Measurements from ENCODE around the gene PCDHGB3. TPM values are rescaled to one million over a fixed set of nuclear protein-coding genes. Genes with fewer than 3 reads are reported as not detected.
"Not testable (repeated sequence)": the region's sequence is repeated elsewhere in the genome, so short reads cannot be mapped to it uniquely, and the experiment has no call there.

The PCDHGB3 gene
- total RNA-seq, 2 donors from 2014 or later, result 3.9 to 4.6 TPM

DNA sequence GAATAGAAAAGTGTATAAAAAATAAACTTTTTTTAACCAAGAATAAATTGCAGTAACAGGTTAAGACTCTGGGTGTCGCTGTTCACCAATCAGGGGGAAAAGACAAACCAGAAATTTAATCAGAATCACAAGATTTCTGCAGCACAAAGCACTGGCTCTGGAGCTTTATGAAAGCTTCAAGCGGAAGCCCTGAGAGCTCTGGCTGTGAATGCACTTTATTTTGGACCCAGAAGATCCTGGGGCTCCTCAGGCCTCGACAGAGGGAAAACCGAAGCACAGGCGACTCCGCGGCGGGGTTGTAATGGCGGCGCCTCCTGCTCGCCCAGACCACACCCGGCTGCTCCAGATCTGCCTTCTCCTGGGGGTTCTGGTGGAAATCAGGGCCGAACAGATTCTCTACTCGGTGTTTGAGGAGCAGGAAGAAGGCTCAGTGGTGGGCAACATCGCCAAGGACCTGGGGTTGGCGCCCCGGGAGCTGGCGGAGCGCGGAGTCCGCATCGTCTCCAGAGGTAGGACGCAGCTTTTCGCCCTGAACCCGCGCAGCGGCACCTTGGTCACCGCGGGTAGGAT lies 15.1 kb upstream of the PCDHGB3 start, which contains the start of gene PCDHGA4:
TSS of gene PCDHGA4 (plus strand) at position 122 of the 570 bp plus-strand sequence. CDS start at position 209, 87 bp downstream.
- DNase-seq, result no peak
- ATAC-seq, result no peak
- intact Hi-C loops (cut with DNase I), result loop anchor here in 1 of 2 donors (10.0 kb wide), 2 partner anchors 50 to 150 kb away; partner anchors contain the start of genes PCDHB12, PCDHGA9 and PCDHGB6

DNA sequence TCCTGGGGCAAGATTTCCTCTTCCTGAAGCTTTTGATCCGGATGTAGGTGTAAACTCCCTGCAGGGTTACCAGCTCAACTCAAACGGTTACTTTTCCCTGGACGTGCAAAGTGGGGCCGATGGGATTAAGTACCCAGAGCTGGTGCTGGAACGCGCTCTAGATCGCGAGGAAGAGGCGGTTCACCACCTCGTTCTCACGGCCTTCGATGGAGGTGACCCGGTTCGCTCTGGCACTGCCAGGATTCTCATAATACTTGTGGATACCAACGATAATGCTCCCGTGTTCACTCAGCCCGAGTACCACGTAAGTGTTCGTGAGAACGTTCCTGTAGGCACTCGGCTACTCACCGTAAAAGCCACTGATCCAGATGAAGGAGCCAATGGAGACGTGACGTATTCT lies 14.4 kb upstream of the PCDHGB3 start:
- intact Hi-C loops (cut with DNase I), result loop anchor here in 1 of 2 donors (10.0 kb wide), 2 partner anchors 49 to 151 kb away; partner anchors contain the start of genes PCDHB12, PCDHGA9 and PCDHGB6
- ATAC-seq (no peak), DNase-seq (no peak)

DNA sequence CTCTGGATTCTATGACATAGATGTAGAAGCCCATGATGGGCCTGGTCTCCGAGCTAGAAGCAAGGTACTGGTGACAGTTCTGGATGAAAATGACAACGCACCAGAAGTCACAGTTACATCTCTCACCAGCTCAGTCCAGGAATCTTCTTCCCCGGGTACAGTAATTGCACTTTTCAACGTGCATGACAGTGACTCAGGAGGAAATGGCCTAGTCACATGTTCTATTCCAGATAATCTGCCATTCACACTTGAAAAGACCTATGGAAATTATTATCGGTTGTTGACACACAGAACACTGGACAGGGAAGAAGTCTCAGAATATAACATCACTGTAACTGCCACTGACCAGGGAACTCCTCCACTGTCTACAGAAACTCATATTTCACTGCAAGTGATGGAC lies 13.9 kb upstream of the PCDHGB3 start:
- intact Hi-C loops (cut with DNase I), result loop anchor here in 1 of 2 donors (10.0 kb wide), 2 partner anchors 49 to 151 kb away; partner anchors contain the start of genes PCDHB12, PCDHGA9 and PCDHGB6
- no peak for DNase-seq
- ATAC-seq, result no peak

DNA sequence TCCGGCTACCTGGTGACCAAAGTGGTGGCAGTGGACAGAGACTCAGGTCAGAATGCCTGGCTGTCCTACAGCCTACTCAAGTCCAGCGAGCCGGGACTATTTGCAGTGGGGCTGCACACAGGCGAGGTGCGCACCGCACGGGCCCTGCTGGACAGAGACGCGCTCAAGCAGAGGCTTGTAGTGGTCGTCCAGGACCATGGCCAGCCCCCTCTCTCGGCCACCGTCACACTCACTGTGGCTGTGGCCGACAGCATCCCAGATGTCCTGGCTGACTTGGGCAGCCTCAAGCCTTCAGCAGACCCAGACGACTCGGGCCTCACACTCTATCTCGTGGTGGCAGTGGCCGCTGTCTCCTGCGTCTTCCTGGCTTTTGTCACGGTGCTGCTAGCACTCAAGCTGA lies 13.1 kb upstream of the PCDHGB3 start:
- DNase-seq (no peak), ATAC-seq (no peak)
- intact Hi-C loops (cut with DNase I), result loop anchor here in 1 of 2 donors (10.0 kb wide), 2 partner anchors 48 to 152 kb away; partner anchors contain the start of genes PCDHB12, PCDHGA9 and PCDHGB6

DNA sequence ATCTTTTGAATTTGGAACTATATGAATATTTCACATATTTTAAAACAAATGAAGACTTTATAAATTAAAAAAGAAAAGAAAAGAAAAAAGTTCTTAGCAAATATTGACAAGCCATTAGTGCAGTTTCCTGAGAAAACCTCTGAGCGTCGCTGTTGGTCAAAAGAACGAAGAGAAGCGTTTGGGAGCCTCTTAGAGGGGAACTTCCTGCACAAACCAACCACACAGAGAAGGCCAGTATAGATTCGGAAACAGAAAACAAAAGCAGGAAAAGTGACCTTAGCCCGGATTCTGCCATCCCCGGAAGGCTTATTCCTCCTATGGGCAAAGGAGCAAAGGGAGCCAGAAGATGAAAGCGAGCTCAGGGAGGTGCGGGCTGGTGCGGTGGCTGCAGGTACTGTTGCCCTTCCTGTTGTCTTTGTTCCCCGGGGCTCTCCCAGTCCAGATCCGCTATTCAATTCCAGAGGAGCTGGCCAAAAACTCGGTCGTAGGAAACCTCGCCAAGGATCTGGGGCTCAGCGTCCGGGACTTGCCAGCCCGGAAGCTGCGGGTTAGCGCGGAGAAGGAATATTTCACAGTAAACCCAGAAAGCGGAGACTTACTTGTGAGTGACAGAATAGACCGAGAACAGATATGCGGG lies 10.1 kb upstream of the PCDHGB3 start, which contains the start of gene PCDHGB2:
TSS of gene PCDHGB2 (plus strand) at position 205 of the 637 bp plus-strand sequence. CDS start at position 347, 142 bp downstream.
- no peak for DNase-seq
- no peak for ATAC-seq
- intact Hi-C loops (cut with DNase I), result loop anchor here in 1 of 2 donors (10.0 kb wide), 2 partner anchors 45 to 155 kb away; partner anchors contain the start of genes PCDHB12, PCDHGA9 and PCDHGB6

GRCh38 chr5:141360685-141361084 lies 9.4 kb upstream of the PCDHGB3 start:
- DNase-seq, result no peak

DNA sequence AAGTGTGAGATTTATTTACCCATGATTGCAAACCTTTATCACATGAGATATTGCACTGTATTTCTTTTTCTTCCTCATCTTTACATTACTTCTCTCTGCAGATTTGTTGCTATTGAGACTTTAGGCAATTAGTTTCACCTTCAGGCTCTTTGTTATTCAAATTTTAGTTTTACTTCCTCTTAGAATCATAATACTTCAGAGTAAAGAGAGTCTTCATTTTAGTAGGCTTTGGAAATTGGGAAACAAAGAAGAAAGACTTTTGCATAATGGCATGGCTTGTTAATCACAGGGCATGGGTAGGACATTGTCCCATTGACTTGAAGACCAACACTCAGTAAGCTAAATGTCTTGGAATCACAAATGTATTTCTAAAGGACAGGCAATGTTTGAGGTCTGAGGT lies 7.3 kb upstream of the PCDHGB3 start:
- intact Hi-C loops (cut with DNase I), result no loop called here
- DNase-seq (no peak), ATAC-seq (no peak)

More at GRCh38 chr5:141360685-141361084, 9.4 kb upstream of the PCDHGB3 start:
- ATAC-seq, result no peak
- intact Hi-C loops (cut with DNase I), result no loop called here

DNA sequence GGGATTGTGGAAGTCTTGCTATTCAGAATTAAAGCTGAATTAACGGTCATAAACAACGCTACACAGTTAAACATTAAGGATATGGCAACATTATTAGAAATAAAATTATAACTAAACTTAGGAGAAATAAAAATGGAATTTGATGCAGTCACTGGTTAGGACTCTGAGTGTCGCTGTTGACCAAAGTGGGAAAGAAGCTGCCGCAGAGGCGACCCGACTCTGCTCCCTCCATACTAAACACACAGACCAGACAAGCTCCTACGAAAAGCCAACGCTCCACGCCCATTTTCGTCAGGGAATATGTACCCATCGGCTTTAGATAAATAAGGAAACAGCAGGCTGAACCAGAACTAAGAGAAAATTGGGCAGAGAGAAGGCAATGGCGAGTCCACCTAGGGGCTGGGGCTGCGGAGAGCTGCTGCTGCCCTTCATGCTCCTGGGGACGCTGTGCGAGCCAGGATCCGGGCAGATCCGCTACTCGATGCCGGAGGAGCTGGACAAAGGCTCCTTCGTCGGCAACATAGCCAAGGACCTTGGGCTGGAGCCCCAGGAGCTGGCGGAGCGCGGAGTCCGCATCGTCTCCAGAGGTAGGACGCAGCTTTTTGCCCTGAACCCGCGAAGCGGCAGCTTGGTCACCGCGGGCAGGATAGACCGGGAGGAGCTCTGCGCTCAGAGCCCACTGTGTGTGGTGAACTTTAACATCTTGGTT lies 5.9 kb upstream of the PCDHGB3 start, which contains the start of gene PCDHGA5:
TSS of gene PCDHGA5 (plus strand) at position 211 of the 709 bp plus-strand sequence. CDS start at position 380, 169 bp downstream.
- intact Hi-C loops (cut with DNase I), result no loop called here
- DNase-seq, result no peak
- no peak for ATAC-seq

GRCh38 chr5:141366016-141366896 lies 3.8 kb upstream of the PCDHGB3 start:
- intact Hi-C loops (cut with DNase I), result no loop called here
- DNase-seq, result no peak
- no peak for ATAC-seq

DNA sequence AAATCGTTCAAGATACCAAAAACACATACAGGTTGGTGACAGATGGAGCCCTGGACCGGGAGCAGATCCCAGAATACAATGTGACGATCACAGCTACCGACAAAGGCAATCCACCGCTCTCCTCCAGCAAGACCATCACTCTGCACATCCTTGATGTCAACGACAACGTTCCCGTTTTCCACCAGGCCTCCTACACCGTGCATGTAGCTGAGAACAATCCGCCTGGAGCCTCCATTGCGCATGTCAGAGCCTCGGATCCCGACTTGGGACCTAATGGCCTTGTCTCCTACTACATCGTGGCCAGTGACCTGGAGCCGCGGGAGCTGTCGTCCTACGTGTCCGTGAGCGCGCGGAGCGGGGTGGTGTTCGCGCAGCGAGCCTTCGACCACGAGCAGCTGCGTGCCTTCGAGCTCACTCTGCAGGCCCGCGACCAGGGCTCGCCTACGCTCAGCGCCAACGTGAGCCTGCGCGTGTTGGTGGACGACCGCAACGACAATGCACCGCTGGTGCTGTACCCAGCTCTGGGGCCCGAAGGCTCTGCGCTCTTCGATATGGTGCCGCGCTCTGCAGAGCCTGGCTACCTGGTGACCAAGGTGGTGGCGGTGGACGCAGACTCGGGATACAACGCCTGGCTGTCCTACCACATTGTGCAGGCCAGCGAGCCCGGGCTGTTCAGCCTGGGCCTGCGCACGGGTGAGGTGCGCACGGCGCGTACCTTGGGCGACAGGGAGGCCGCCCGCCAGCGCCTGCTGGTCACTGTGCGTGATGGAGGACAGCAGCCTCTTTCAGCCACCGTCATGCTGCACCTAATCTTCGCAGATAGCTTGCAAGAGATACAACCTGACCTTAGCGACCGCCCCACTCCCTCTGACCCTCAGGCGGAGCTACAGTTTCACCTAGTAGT lies 1.8 kb downstream of the PCDHGB3 start:
- intact Hi-C loops (cut with DNase I), result no loop called here
- ATAC-seq (peak in 1 of 2 donors; percentile 21), DNase-seq (no peak)

DNA sequence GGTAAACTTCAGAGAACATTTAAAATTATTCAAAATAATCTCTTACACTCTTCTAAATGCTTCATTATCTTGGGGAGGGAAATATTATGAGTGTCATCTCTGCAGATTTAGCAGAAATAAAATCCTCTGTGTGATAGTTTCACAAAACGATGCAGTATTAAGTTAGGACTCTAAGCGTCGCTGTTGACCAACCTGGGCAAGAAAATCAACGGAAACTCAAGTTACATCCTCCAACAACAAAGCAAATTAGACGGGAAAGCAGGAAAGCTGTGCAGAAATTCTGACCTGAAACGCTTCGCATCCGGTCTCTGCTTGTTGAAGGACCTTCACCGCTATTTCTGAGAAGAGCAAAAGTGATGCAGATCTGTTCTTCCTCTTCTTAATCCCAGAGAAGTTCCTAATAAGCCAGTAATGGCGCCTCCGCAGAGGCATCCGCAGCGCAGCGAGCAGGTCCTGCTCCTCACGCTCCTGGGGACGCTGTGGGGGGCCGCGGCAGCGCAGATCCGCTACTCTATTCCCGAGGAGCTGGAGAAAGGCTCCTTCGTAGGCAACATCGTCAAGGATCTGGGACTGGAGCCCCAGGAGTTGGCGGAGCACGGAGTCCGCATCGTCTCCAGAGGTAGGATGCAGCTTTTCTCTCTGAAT lies 3.8 kb downstream of the PCDHGB3 start, which contains the start of gene PCDHGA6:
TSS of gene PCDHGA6 (plus strand) at position 219 of the 645 bp plus-strand sequence. CDS start at position 412, 193 bp downstream.
- no peak for DNase-seq
- ATAC-seq, result no peak
- intact Hi-C loops (cut with DNase I), result no loop called here

- DNase-seq, result no peak
- intact Hi-C loops (cut with DNase I), result no loop called here
- no peak for ATAC-seq
Measured at GRCh38 chr5:141374627-141375026, 4.6 kb downstream of the PCDHGB3 start.

DNA sequence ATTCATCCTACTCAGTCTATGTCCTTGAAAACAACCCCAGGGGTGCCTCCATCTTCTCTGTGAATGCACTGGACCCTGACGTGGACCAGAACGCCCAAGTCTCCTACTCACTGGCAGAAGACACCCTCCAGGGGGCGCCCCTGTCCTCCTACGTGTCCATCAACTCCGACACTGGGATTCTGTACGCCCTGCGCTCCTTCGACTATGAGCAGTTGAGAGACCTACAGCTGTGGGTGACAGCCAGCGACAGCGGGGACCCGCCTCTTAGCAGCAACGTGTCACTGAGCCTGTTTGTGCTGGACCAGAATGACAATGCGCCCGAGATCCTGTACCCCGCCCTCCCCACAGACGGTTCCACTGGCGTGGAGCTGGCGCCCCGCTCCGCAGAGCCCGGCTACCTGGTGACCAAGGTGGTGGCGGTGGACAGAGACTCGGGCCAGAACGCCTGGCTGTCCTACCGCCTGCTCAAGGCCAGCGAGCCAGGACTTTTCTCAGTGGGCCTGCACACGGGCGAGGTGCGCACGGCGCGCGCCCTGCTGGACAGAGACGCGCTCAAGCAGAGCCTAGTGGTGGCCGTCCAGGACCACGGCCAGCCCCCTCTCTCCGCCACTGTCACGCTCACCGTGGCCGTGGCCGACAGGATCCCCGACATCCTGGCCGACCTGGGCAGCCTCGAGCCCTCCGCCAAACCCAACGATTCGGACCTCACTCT lies 5.6 kb downstream of the PCDHGB3 start:
- intact Hi-C loops (cut with DNase I); ATAC-seq; DNase-seq: not testable (repeated sequence)

DNA sequence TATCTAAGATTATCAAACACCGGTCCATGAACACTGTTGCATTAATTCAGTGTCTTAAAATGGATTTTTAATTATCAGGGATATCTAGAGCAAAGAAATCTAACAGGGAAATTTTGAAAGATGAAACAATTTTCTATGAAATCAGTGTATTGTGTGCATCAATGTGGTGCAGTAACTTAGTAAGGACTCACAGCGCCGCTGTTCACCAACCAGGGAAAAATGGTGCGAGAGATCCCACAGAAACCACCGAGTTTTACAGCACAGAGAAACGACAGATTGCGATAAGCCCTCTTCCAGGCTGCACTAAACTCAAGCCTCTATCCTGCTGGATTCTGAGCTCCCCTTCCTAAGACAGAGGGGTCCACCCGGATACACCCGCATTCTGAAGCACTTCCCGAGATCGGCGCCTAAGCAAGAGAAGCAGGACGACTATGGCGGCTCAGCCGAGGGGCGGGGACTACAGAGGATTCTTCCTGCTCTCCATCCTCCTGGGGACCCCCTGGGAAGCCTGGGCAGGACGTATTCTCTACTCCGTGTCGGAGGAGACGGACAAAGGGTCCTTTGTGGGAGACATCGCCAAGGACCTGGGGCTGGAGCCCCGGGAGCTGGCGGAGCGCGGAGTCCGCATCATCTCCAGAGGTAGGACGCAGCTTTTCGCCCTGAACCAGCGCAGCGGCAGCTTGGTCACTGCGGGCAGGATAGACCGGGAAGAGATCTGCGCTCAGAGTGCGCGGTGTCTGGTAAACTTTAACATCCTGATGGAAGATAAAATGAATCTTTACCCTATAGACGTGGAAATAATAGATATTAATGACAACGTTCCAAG lies 12.6 kb downstream of the PCDHGB3 start, which contains the start of gene PCDHGA7:
TSS of gene PCDHGA7 (plus strand) at position 274 of the 826 bp plus-strand sequence. CDS start at position 432, 158 bp downstream.
- ATAC-seq, result peak in 1 of 2 donors; percentile 34
- intact Hi-C loops (cut with DNase I), result no loop called here
- DNase-seq, result no peak

DNA sequence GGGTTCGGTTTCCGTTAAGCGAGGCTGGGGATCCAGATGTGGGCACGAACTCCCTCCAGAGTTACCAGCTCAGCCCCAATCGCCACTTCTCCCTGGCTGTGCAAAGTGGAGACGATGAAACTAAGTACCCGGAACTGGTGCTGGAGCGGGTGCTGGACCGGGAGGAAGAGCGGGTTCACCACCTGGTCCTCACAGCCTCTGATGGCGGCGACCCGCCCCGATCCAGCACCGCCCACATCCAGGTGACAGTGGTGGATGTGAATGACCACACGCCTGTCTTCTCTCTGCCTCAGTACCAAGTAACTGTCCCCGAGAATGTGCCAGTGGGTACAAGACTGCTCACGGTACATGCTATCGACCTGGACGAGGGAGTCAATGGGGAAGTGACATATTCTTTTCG lies 13.3 kb downstream of the PCDHGB3 start:
- no peak for DNase-seq
- ATAC-seq, result no peak
- intact Hi-C loops (cut with DNase I), result no loop called here
